Rectal smooth muscle tissue (tissue), 1 donor: ENCODE results near the gene DYSF.
"Not testable (repeated sequence)": the region's sequence is repeated elsewhere in the genome, so short reads cannot be mapped to it uniquely, and the experiment has no call there.

ENCODE experiments used
- H3K27ac ChIP-seq: one replicate; pipeline ENCODE4 v1.7.0; 2013; ENCODE audit warnings: low read depth, low read length, inconsistent platforms
- H3K27me3 ChIP-seq: one replicate; pipeline ENCODE4 v1.7.0; 2013; ENCODE audit warnings: low read length; ENCODE audit not compliant: control insufficient read depth, insufficient read depth
- H3K36me3 ChIP-seq: one replicate; pipeline ENCODE4 v1.7.0; 2013; ENCODE audit warnings: low read length; ENCODE audit not compliant: control insufficient read depth, insufficient read depth
- H3K4me1 ChIP-seq: one replicate; pipeline ENCODE4 v1.7.0; 2013; ENCODE audit warnings: low read length; ENCODE audit not compliant: control insufficient read depth, insufficient read depth
- H3K4me3 ChIP-seq: one replicate; pipeline ENCODE4 v1.7.0; 2013; ENCODE audit warnings: low read length
- H3K9ac ChIP-seq: one replicate; pipeline ENCODE4 v1.7.0; 2013; ENCODE audit warnings: low read length

The DYSF gene

DNA sequence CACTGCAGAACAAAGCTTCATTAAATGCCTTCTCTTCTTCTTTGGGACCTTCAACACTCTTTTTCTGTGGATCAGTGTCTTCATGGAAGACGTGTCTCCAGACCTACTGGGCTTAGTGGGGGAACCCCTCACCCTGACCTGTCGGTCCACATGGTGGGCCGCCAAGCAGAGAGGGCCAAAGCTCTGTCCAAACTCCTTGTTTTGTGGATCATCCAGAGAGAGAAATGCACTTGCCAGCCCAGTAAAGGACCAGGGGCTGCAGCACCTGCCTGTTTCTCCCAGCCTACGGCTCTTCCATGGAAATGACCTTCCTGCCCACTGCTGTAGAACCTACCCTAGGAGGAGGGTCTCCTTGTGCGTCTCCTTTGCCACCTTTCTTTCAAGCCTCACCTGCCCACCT lies 25.9 kb downstream of the DYSF start:
- Histone ChIP-seq H3K27ac (no peak overlapping the region), H3K36me3 (peaks cover 3% of the 10 kb centered on the region)

GRCh38 chr2:71481111-71481510 lies 27.8 kb downstream of the DYSF start:
- Histone ChIP-seq H3K27me3 (no peaks in the 10 kb centered on the region), H3K4me1 (no peaks in the 10 kb centered on the region), H3K9ac (no peak overlapping the region), H3K27ac (no peak overlapping the region), H3K36me3 (peaks cover 3% of the 10 kb centered on the region), H3K4me3 (no peak overlapping the region)

More for the DNA sequence above, 25.9 kb downstream of the DYSF start:
- H3K4me1 ChIP-seq = no peaks in the 10 kb centered on the region
- H3K27me3 ChIP-seq = no peaks in the 10 kb centered on the region
- no peak overlapping the region for H3K4me3 ChIP-seq
- H3K9ac ChIP-seq = no peak overlapping the region

- no peak overlapping the region for H3K4me3 ChIP-seq
- no peaks in the 10 kb centered on the region for H3K4me1 ChIP-seq
- no peak overlapping the region for H3K9ac ChIP-seq
- peaks cover 3% of the 10 kb centered on the region for H3K36me3 ChIP-seq
- no peak overlapping the region for H3K27ac ChIP-seq
- no peaks in the 10 kb centered on the region for H3K27me3 ChIP-seq
Observed at GRCh38 chr2:71482055-71482454, 28.7 kb downstream of the DYSF start.

DNA sequence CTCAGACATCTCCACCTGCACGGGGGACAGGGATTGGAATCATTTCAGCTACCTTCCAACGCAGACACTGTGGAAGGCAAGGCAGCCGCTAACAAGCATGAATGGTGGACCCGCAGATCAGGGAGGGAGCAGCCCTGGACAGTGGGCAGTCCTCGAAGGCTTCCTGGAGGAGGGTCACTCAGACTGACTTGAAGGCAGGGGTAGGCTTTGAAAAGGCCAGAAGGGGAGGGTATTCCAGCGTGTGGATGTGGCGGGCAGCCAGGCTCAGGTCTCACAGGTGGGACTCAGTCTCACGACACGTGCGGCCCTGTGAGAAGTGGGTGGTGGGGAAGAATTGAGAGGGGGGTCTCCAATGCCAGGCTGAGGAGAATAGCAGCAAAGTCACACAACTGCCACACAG lies 29.9 kb downstream of the DYSF start:
- no peaks in the 10 kb centered on the region for H3K4me1 ChIP-seq
- H3K27me3 ChIP-seq = no peaks in the 10 kb centered on the region
- no peak overlapping the region for H3K9ac ChIP-seq
- H3K4me3 ChIP-seq = no peak overlapping the region
- no peak overlapping the region for H3K27ac ChIP-seq
- H3K36me3 ChIP-seq = peaks cover 3% of the 10 kb centered on the region

DNA sequence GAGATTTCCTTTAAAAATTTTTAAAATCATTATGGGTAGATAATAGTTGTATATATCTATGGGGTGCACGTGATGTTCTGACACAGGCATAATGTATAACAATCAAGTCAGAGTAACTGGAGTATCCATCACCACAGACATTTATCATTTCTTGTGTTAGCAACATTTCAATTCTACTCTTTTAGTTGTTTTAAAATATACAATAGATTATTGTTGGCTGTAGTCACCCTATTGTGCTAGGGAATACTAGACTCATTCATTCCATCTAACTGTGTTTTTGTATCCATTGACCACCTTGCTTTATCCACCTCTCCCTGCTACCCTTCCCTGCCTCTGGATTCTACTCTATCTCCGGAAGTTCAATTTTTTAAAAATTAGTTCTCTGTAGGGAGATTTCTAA lies 31.0 kb downstream of the DYSF start:
- no peak overlapping the region for H3K4me3 ChIP-seq
- H3K27me3 ChIP-seq = no peaks in the 10 kb centered on the region
- H3K36me3 ChIP-seq = peaks cover 3% of the 10 kb centered on the region
- H3K4me1 ChIP-seq = no peaks in the 10 kb centered on the region
- no peak overlapping the region for H3K9ac ChIP-seq
- H3K27ac ChIP-seq = no peak overlapping the region

DNA sequence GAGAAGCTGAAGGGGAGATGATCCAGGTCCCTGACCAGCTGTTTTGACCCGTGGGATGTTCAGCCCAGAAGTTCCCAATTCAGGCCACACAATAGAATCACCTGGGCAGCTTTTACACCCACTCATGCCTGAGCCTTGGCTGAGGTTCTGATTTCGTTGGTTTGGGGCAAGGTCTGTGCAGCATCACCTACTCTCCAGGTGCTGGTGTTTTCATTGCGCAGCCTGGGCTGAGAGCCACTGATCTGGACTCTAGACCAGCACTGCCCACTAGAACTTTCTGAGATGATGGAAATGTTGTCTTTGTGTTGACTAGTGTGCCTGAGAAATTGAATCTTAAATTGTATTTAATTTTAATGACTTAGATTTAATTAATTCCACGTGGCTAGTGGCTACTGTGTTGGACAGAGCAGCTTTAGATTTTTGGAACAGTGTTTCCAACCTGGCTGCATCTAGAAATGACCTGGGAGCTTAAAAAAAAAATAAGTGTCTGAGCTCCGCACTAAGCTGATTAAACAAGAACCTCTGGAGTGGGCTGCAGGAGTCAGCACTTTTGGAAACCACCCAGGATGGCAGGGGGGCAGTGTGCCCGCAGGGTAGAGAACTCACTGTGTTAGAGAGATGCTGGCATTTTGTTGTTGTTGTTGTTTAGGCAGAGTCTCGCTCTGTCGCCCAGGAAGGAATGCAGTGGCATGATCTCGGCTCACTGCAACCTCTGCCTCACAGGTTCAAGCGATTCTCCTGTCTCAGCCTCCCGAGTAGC lies 33.7 kb downstream of the DYSF start:
- H3K9ac ChIP-seq = no peak overlapping the region
- H3K4me1 ChIP-seq = no peaks in the 10 kb centered on the region
- no peaks in the 10 kb centered on the region for H3K27me3 ChIP-seq
- no peak overlapping the region for H3K4me3 ChIP-seq
- H3K27ac ChIP-seq = no peak overlapping the region
- H3K36me3 ChIP-seq = no peaks in the 10 kb centered on the region

DNA sequence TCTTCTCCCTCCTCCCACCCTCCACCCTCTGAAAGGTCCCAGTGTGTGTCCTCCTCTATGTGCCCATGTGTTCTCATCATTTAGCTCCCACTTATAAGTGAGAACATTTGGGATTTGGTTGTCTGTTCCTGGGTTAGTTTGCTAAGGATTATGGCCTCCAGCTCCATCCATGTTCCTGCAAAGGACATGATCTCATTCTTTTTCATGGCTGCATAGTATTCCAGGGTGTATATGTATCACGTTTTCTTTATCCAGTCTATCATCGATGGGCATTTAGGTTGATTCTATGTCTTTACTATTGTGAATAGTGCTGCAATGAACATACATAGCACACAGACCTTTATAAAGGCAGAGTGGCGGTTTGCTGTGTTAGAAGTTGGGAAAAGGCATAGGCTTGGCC lies 38.2 kb downstream of the DYSF start:
- H3K4me1 ChIP-seq, H3K4me3 ChIP-seq, H3K36me3 ChIP-seq, H3K9ac ChIP-seq, H3K27ac ChIP-seq, H3K27me3 ChIP-seq: not testable (repeated sequence)

- Histone ChIP-seq H3K4me3 (no peak overlapping the region), H3K4me1 (no peaks in the 10 kb centered on the region), H3K9ac (no peak overlapping the region), H3K27me3 (no peaks in the 10 kb centered on the region), H3K36me3 (no peaks in the 10 kb centered on the region), H3K27ac (no peak overlapping the region)
Observed at GRCh38 chr2:71492112-71492511, 38.8 kb downstream of the DYSF start.

GRCh38 chr2:71494091-71494490 lies 40.7 kb downstream of the DYSF start:
- H3K4me1 ChIP-seq = no peaks in the 10 kb centered on the region
- H3K27ac ChIP-seq = no peak overlapping the region
- no peak overlapping the region for H3K9ac ChIP-seq
- no peaks in the 10 kb centered on the region for H3K27me3 ChIP-seq
- no peaks in the 10 kb centered on the region for H3K36me3 ChIP-seq
- no peak overlapping the region for H3K4me3 ChIP-seq

- no peaks in the 10 kb centered on the region for H3K4me1 ChIP-seq
- no peak overlapping the region for H3K9ac ChIP-seq
- H3K4me3 ChIP-seq = no peak overlapping the region
- H3K27me3 ChIP-seq = no peaks in the 10 kb centered on the region
- no peak overlapping the region for H3K27ac ChIP-seq
- H3K36me3 ChIP-seq = no peaks in the 10 kb centered on the region
Observed at GRCh38 chr2:71494523-71495155, 41.3 kb downstream of the DYSF start.

GRCh38 chr2:71496156-71496770 lies 42.9 kb downstream of the DYSF start:
- Histone ChIP-seq H3K4me1 (no peaks in the 10 kb centered on the region), H3K36me3 (no peaks in the 10 kb centered on the region), H3K9ac (no peak overlapping the region), H3K4me3 (no peak overlapping the region), H3K27ac (no peak overlapping the region), H3K27me3 (no peaks in the 10 kb centered on the region)

DNA sequence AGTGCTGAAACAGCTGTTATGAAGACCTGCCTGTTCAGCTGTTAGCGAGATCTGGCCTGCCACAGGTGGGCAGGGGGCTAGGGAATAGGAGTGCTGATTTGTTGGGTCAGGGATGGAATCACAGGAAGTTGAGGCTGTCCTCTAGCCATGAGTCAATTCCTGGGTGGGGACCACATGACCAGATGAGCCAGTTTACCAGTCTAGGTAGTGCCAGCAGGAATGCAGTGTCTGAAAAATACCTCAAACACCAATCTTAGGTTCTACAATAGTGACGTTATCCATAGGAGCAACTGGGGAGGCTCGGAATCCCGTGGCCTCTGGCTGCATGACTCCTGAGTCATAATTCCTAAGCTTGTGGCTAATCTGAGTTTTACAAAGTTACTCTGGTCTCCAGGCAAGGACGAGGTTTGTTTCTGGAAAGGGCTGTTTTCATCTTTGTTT lies 44.9 kb downstream of the DYSF start:
- H3K27me3 ChIP-seq = no peaks in the 10 kb centered on the region
- no peaks in the 10 kb centered on the region for H3K4me1 ChIP-seq
- no peak overlapping the region for H3K4me3 ChIP-seq
- H3K9ac ChIP-seq = no peak overlapping the region
- no peaks in the 10 kb centered on the region for H3K36me3 ChIP-seq
- H3K27ac ChIP-seq = no peak overlapping the region
